HepG2 (cell line): ENCODE results near the gene RPGRIP1. TPM values are rescaled to one million over a fixed set of nuclear protein-coding genes. Genes with fewer than 3 reads are reported as not detected.
A peak's percentile ranks its signal among the peaks of the same experiment; 100 is the strongest.

Source experiments
- CEBPB ChIP-seq: IDR thresholded peaks from 2 replicates; pipeline ENCODE4 v1.6.1; 2011; ENCODE audit warnings: low read depth, low read length, improper control_type of control experiment, borderline replicate concordance
- ELF1 ChIP-seq: sonication (generic); formaldehyde crosslinking; IDR thresholded peaks from 2 replicates; pipeline ENCODE4 v1.4.0; 2020; ENCODE audit warnings: missing genetic modification reagents
- EP300 ChIP-seq, 3 experiments: sonication (generic) in 1 of 3; formaldehyde crosslinking in 1 of 3; IDR thresholded peaks; 2 replicates each; pipeline versions ENCODE4 v1.5.1 to v1.6.1; 2011 to 2020; ENCODE audit warnings: low read depth in 2 of 3, low read length in 2 of 3, borderline replicate concordance in 1 of 3, improper control_type of control experiment in 1 of 3, mild to moderate bottlenecking in 1 of 3, missing genetic modification reagents in 1 of 3, moderate library complexity in 1 of 3
- KMT2B ChIP-seq: IDR thresholded peaks from 2 replicates; pipeline ENCODE4 v1.6.1; 2016; ENCODE audit warnings: missing genetic modification reagents, missing compliant biosample characterization
- MAFF ChIP-seq: IDR thresholded peaks from 2 replicates; pipeline ENCODE4 v1.6.1; 2011; ENCODE audit warnings: low read depth, low read length, improper control_type of control experiment
- MIER3 ChIP-seq: IDR thresholded peaks from 2 replicates; pipeline ENCODE4 v1.6.1; 2016; ENCODE audit warnings: missing compliant biosample characterization, borderline replicate concordance
- NBN ChIP-seq: fragments of 450-650 bp; conservative IDR thresholded peaks from 2 replicates; pipeline ENCODE4 v1.6.1; 2017
- NFKB2 ChIP-seq: sonication (generic); formaldehyde crosslinking; IDR thresholded peaks from 2 replicates; pipeline ENCODE4 v1.4.0; 2020; ENCODE audit warnings: missing genetic modification reagents, borderline replicate concordance
- RAD51 ChIP-seq: fragments of 450-650 bp; IDR thresholded peaks from 2 replicates; pipeline ENCODE4 v1.6.1; 2016; ENCODE audit warnings: borderline replicate concordance
- RARA ChIP-seq: IDR thresholded peaks from 2 replicates; pipeline ENCODE4 v1.6.1; 2016; ENCODE audit warnings: missing genetic modification reagents, missing compliant biosample characterization
- SP140L ChIP-seq: sonication (generic); formaldehyde crosslinking; IDR thresholded peaks from 2 replicates; pipeline ENCODE4 v1.4.0; 2020; ENCODE audit warnings: missing genetic modification reagents, borderline replicate concordance
- TBX2 ChIP-seq: sonication (generic); formaldehyde crosslinking; IDR thresholded peaks from 2 replicates; pipeline ENCODE4 v1.5.0; 2020; ENCODE audit warnings: missing genetic modification reagents, mild to moderate bottlenecking, borderline replicate concordance
- TGIF2 ChIP-seq: IDR thresholded peaks from 2 replicates; pipeline ENCODE4 v1.6.1; 2016; ENCODE audit warnings: control low read depth, missing compliant biosample characterization
- ZNF143 ChIP-seq: sonication (generic); formaldehyde crosslinking; IDR thresholded peaks from 2 replicates; pipeline ENCODE4 v1.4.0; 2020; ENCODE audit warnings: missing genetic modification reagents
- ZNF20 ChIP-seq: sonication (generic); formaldehyde crosslinking; IDR thresholded peaks from 2 replicates; pipeline ENCODE4 v1.4.0; 2020; ENCODE audit warnings: mild to moderate bottlenecking, moderate library complexity, missing genetic modification reagents
- ZNF432 ChIP-seq: sonication (generic); formaldehyde crosslinking; IDR thresholded peaks from 2 replicates; pipeline ENCODE4 v1.5.0; 2020; ENCODE audit warnings: missing genetic modification reagents, mild to moderate bottlenecking, borderline replicate concordance
- ZNF878 ChIP-seq: sonication (generic); formaldehyde crosslinking; IDR thresholded peaks from 2 replicates; pipeline ENCODE4 v1.8.1; 2023; ENCODE audit warnings: mild to moderate bottlenecking, missing genetic modification reagents, moderate library complexity
- ZSCAN12 ChIP-seq: sonication (generic); formaldehyde crosslinking; IDR thresholded peaks from 2 replicates; pipeline ENCODE4 v1.9.0; 2021; ENCODE audit warnings: mild to moderate bottlenecking, missing genetic modification reagents
- polyA plus RNA-seq, 8 experiments: library from polyadenylated mRNA; depleted of rRNA in 3 of 8; stranded (reverse) in 7 of 8; unstranded in 1 of 8; fragments of >200 nt; fragmentation: Illumina TruSeq in 4 of 8; extraction: Trizol in 4 of 8; gene quantifications; 2 replicates each; pipeline versions ENCODE4 v1.2.1 to v1.2.3, GENCODE V29; 2011 to 2016; ENCODE audit warnings: low read depth in 4 of 8, missing spikeins in 1 of 8, mixed read lengths in 1 of 8; ENCODE audit not compliant: insufficient read depth in 1 of 8
- total RNA-seq, 5 experiments: library from RNA; depleted of rRNA; stranded (reverse); fragments of >200 nt; fragmentation: Illumina TruSeq; extraction: Trizol; gene quantifications; 2 replicates each; pipeline ENCODE4 v1.2.3, GENCODE V29; 2016; ENCODE audit warnings: low read depth in 1 of 5
- TF ChIP-seq, protein P1 (sequence below): sonication (generic); formaldehyde crosslinking; IDR thresholded peaks from 2 replicates; pipeline ENCODE4 v1.5.0; 2020; ENCODE audit warnings: missing genetic modification reagents
- TF ChIP-seq, protein P2 (sequence below): sonication (generic); formaldehyde crosslinking; IDR thresholded peaks from 2 replicates; pipeline ENCODE4 v1.4.0; 2020; ENCODE audit warnings: mild to moderate bottlenecking, missing genetic modification reagents
- TF ChIP-seq, protein P3 (sequence below), 2 experiments: sonication (generic) in 1 of 2; formaldehyde crosslinking in 1 of 2; IDR thresholded peaks; 2 replicates each; pipeline versions ENCODE4 v1.4.0 to v1.6.1; 2016 to 2020; ENCODE audit warnings: borderline replicate concordance in 1 of 2, low read depth in 1 of 2, mild to moderate bottlenecking in 1 of 2, missing genetic modification reagents in 1 of 2
- TF ChIP-seq, protein P4 (sequence below): IDR thresholded peaks from 2 replicates; pipeline ENCODE4 v1.6.1; 2012; ENCODE audit warnings: inconsistent platforms

Gene RPGRIP1
- total and polyA plus RNA-seq, 2 of the 13 experiments (the other 11 are each of a cell fraction or from before 2014, with no cell fraction given), result 0.13 to 1.1 TPM

DNA sequence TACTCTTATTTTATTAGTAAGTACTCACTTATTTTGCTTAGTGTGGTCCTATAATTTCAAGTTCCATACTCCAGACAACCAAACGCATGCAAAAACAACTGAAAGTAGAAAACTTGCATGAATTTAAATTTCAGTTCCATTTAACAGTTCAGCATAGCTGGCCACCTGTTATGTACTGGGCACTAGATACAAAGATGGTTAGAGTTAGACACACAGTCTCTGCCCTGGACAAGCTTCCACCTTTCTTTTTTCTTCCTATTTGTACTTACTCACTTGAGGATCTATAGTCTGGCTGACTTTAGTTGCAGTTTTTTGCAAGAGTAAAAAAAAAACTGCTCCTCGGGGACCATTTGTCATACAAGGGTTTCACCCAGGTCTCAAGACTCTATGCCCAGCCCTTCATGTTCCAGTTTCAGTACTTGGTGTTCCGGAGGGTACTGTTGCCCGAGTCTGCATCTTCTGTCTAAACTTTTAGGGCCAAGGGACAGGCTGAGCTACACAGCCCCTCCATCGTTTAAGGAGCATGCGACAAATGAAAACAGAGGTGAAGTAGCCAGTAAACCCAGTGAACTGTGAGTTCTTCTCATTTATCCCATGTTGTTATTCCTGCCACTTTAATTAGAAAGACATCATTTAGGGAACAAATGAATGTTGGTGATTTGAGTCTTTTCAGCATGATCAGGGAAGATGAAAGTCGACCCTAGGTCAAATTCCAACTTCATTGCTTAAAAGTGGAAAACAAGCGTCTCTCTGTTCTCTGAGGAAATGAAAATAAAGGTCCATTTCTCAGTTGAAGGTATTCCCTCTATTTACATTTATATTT lies 22.3 kb downstream of the RPGRIP1 start (continued):
- TF ChIP-seq MIER3 (CRISPR knock-in tag) (0 out of 2 replicates have a peak, but pooled peaks have one; percentile 44), ZNF432 (CRISPR knock-in tag) (no peak), CEBPB (peak; percentile 13; the same call in 1 of the 2 replicates), ZNF20 (CRISPR knock-in tag) (no peak), EP300 (IDR thresholded peaks at IDR 0.05; ENCODE audit: low read depth in 2 of 2, low read length in 2 of 2) (peak in 1 of 2 experiments; percentile 59; a peak in 2 of 4 replicates), EP300 (CRISPR knock-in tag; IDR thresholded peaks at IDR 0.05; ENCODE audit: borderline replicate concordance) (no peak), RARA (CRISPR knock-in tag) (peak; percentile 58), KMT2B (CRISPR knock-in tag) (no peak), ZNF878 (CRISPR knock-in tag) (0 out of 2 replicates have a peak, but pooled peaks have one; percentile 13), SP140L (no peak), TBX2 (CRISPR knock-in tag) (0 out of 2 replicates have a peak, but pooled peaks have one; percentile 28), NBN (no peak), ELF1 (CRISPR knock-in tag) (no peak), MAFF (no peak), ZSCAN12 (CRISPR knock-in tag) (no peak), NFKB2 (CRISPR knock-in tag) (no peak), TGIF2 (CRISPR knock-in tag) (no peak), ZNF143 (CRISPR knock-in tag) (no peak), RAD51 (no peak)
- TF ChIP-seq, protein P1, sequence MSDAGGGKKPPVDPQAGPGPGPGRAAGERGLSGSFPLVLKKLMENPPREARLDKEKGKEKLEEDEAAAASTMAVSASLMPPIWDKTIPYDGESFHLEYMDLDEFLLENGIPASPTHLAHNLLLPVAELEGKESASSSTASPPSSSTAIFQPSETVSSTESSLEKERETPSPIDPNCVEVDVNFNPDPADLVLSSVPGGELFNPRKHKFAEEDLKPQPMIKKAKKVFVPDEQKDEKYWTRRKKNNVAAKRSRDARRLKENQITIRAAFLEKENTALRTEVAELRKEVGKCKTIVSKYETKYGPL (CRISPR knock-in tag), result no peak
- TF ChIP-seq, protein P2, sequence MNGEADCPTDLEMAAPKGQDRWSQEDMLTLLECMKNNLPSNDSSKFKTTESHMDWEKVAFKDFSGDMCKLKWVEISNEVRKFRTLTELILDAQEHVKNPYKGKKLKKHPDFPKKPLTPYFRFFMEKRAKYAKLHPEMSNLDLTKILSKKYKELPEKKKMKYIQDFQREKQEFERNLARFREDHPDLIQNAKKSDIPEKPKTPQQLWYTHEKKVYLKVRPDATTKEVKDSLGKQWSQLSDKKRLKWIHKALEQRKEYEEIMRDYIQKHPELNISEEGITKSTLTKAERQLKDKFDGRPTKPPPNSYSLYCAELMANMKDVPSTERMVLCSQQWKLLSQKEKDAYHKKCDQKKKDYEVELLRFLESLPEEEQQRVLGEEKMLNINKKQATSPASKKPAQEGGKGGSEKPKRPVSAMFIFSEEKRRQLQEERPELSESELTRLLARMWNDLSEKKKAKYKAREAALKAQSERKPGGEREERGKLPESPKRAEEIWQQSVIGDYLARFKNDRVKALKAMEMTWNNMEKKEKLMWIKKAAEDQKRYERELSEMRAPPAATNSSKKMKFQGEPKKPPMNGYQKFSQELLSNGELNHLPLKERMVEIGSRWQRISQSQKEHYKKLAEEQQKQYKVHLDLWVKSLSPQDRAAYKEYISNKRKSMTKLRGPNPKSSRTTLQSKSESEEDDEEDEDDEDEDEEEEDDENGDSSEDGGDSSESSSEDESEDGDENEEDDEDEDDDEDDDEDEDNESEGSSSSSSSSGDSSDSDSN (CRISPR knock-in tag), result no peak
- TF ChIP-seq, protein P3, sequence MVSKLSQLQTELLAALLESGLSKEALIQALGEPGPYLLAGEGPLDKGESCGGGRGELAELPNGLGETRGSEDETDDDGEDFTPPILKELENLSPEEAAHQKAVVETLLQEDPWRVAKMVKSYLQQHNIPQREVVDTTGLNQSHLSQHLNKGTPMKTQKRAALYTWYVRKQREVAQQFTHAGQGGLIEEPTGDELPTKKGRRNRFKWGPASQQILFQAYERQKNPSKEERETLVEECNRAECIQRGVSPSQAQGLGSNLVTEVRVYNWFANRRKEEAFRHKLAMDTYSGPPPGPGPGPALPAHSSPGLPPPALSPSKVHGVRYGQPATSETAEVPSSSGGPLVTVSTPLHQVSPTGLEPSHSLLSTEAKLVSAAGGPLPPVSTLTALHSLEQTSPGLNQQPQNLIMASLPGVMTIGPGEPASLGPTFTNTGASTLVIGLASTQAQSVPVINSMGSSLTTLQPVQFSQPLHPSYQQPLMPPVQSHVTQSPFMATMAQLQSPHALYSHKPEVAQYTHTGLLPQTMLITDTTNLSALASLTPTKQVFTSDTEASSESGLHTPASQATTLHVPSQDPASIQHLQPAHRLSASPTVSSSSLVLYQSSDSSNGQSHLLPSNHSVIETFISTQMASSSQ (IDR thresholded peaks at IDR 0.05; ENCODE audit: low read depth), result no peak
- TF ChIP-seq, protein P3 (CRISPR knock-in tag; IDR thresholded peaks at IDR 0.05; ENCODE audit: borderline replicate concordance), result no peak
- TF ChIP-seq, protein P4, sequence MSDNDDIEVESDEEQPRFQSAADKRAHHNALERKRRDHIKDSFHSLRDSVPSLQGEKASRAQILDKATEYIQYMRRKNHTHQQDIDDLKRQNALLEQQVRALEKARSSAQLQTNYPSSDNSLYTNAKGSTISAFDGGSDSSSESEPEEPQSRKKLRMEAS, result 0 out of 2 replicates have a peak, but pooled peaks have one; percentile 17
